RWPE2 (cell line): ENCODE results near the gene PAPOLB.
A peak's percentile ranks its signal among the peaks of the same experiment; 100 is the strongest.

Source experiments
- ATAC-seq: fragments of 200-7000 bp; cut with Tn5 transposase; 3 replicates; pipeline ENCODE4 v1.9.1; 2021; ENCODE audit warnings: low read depth
- DNase-seq: peaks from one replicate; pipeline ENCODE4 v3.0.0-alpha.2; 2020; ENCODE audit warnings: low spot score
- H3K27ac ChIP-seq: fragments of 450-650 bp; 2 replicates; pipeline ENCODE4 v1.5.1; 2017; ENCODE audit warnings: mild to moderate bottlenecking; ENCODE audit not compliant: poor library complexity, severe bottlenecking
- H3K27me3 ChIP-seq: fragments of 250-450 bp; sonication (Bioruptor Pico); 2 replicates; pipeline ENCODE4 v1.5.1; 2021; ENCODE audit warnings: mild to moderate bottlenecking, moderate library complexity; ENCODE audit not compliant: insufficient read depth, poor library complexity, severe bottlenecking
- H3K36me3 ChIP-seq: fragments of 250-450 bp; sonication (Bioruptor Pico); 2 replicates; pipeline ENCODE4 v1.5.1; 2020; ENCODE audit warnings: low read depth, mild to moderate bottlenecking, moderate library complexity
- H3K4me1 ChIP-seq: fragments of 250-450 bp; sonication (Bioruptor Pico); 2 replicates; pipeline ENCODE4 v1.5.1; 2021; ENCODE audit warnings: mild to moderate bottlenecking, moderate library complexity; ENCODE audit not compliant: insufficient read depth, poor library complexity, severe bottlenecking
- H3K4me3 ChIP-seq: fragments of 250-450 bp; sonication (Bioruptor Pico); 2 replicates; pipeline ENCODE4 v1.5.1; 2021; ENCODE audit warnings: mild to moderate bottlenecking, moderate library complexity; ENCODE audit not compliant: severe bottlenecking
- H3K9me3 ChIP-seq: fragments of 250-450 bp; sonication (Bioruptor Pico); 2 replicates; pipeline ENCODE4 v1.5.1; 2021; ENCODE audit warnings: mild to moderate bottlenecking, moderate library complexity; ENCODE audit not compliant: severe bottlenecking
- CTCF ChIP-seq: fragments of 450-650 bp; IDR thresholded peaks from one replicate; pipeline ENCODE4 v1.5.1; 2017; ENCODE audit warnings: mild to moderate bottlenecking, moderate library complexity; ENCODE audit not compliant: poor library complexity, severe bottlenecking

Gene PAPOLB

GRCh38 chr7:4851459-4852422, 10.1 kb downstream of the PAPOLB start:
- Histone ChIP-seq H3K4me1 (no peaks in the 10 kb centered on the region), H3K4me3 (no peak overlapping the region), H3K27me3 (no peaks in the 10 kb centered on the region), H3K36me3 (no peaks in the 10 kb centered on the region), H3K9me3 (no peaks in the 10 kb centered on the region), H3K27ac (no peak overlapping the region)
- DNase-seq (no peak), ATAC-seq (no peak)
- TF ChIP-seq CTCF, result no peak

- Histone ChIP-seq H3K9me3 (no peaks in the 10 kb centered on the region), H3K4me3 (no peak overlapping the region), H3K27me3 (no peaks in the 10 kb centered on the region), H3K4me1 (no peaks in the 10 kb centered on the region), H3K27ac (no peak overlapping the region), H3K36me3 (no peaks in the 10 kb centered on the region)
- TF ChIP-seq CTCF, result no peak
- ATAC-seq (no peak), DNase-seq (no peak)
Measured at GRCh38 chr7:4850262-4850795, 11.5 kb downstream of the PAPOLB start.

GRCh38 chr7:4849390-4849789, 12.4 kb downstream of the PAPOLB start:
- DNase-seq (no peak), ATAC-seq (peak; percentile 41; the same call in 2 of the 3 replicates)
- Histone ChIP-seq H3K36me3 (no peaks in the 10 kb centered on the region), H3K4me3 (no peak overlapping the region), H3K9me3 (no peaks in the 10 kb centered on the region), H3K27ac (no peak overlapping the region), H3K27me3 (no peaks in the 10 kb centered on the region), H3K4me1 (no peaks in the 10 kb centered on the region)
- peak; percentile 48 for TF ChIP-seq CTCF

GRCh38 chr7:4845740-4846142, 16.1 kb downstream of the PAPOLB start:
- Histone ChIP-seq H3K4me1 (no peaks in the 10 kb centered on the region), H3K27me3 (no peaks in the 10 kb centered on the region), H3K27ac (no peak overlapping the region), H3K36me3 (no peaks in the 10 kb centered on the region), H3K4me3 (no peak overlapping the region), H3K9me3 (no peaks in the 10 kb centered on the region)
- ATAC-seq (no peak), DNase-seq (no peak)
- TF ChIP-seq CTCF, result no peak
